HG02678 (cell line): ENCODE results near the gene LUM.

ENCODE experiments used
- ATAC-seq: cut with Tn5 transposase; IDR thresholded peaks from one replicate; pipeline ENCODE4 v1.9.1; 2021; ENCODE audit warnings: mild to moderate bottlenecking, moderate library complexity; ENCODE audit not compliant: unreplicated experiment

Gene LUM

GRCh38 chr12:91111366-91112325, at the start of gene LUM:
LUM (minus strand) TSS chr12:91111494; CDS start chr12:91108979, 2,515 bp downstream.
- no peak for ATAC-seq

- ATAC-seq: no peak
These were observed 49.7 kb upstream of the LUM start for GRCh38 chr12:91161009-91161408.

GRCh38 chr12:91155990-91156389, 44.7 kb upstream of the LUM start:
- no peak for ATAC-seq

GRCh38 chr12:91154131-91154530, 42.8 kb upstream of the LUM start:
- ATAC-seq: no peak

- ATAC-seq: no peak
These were observed 32.8 kb upstream of the LUM start for GRCh38 chr12:91144053-91144452.

- no peak for ATAC-seq
These were observed 31.9 kb upstream of the LUM start for GRCh38 chr12:91143206-91143605.

- no peak for ATAC-seq
These were observed 30.9 kb upstream of the LUM start for GRCh38 chr12:91142221-91142631.

GRCh38 chr12:91140026-91140931, 29.0 kb upstream of the LUM start:
- ATAC-seq: no peak

GRCh38 chr12:91139286-91139685, 28.0 kb upstream of the LUM start:
- no peak for ATAC-seq

- ATAC-seq: no peak
These were observed 27.1 kb upstream of the LUM start for GRCh38 chr12:91138337-91138920.

GRCh38 chr12:91133871-91134270, 22.6 kb upstream of the LUM start:
- ATAC-seq: no peak

GRCh38 chr12:91129662-91130362, 18.5 kb upstream of the LUM start:
- ATAC-seq: no peak

GRCh38 chr12:91127751-91128150, 16.5 kb upstream of the LUM start:
- ATAC-seq: no peak

GRCh38 chr12:91127306-91127705, 16.0 kb upstream of the LUM start:
- ATAC-seq: no peak

- no peak for ATAC-seq
These were observed 15.2 kb upstream of the LUM start for GRCh38 chr12:91126516-91126915.

- ATAC-seq: no peak
These were observed 12.1 kb upstream of the LUM start for GRCh38 chr12:91123236-91123916.

- ATAC-seq: no peak
These were observed 9.5 kb upstream of the LUM start for GRCh38 chr12:91120781-91121180.

- no peak for ATAC-seq
These were observed 7.8 kb upstream of the LUM start for GRCh38 chr12:91119089-91119488.

GRCh38 chr12:91113621-91114020, 2.3 kb upstream of the LUM start:
- ATAC-seq: no peak

GRCh38 chr12:91110311-91110924, 876 bp downstream of the LUM start:
- no peak for ATAC-seq
